MM.1S (cell line): ENCODE measurements around the gene MAP3K1.

Experiments
- DNase-seq: peaks from one replicate; pipeline ENCODE4 v3.0.0-alpha.2; 2015
- H2AFZ ChIP-seq: fragments of 300-600 bp; sonication (generic); 2 replicates; pipeline ENCODE4 v1.6.0; 2016; ENCODE audit warnings: antibody characterized with exemption, low read length
- H3F3A ChIP-seq: fragments of 300-600 bp; sonication (generic); 2 replicates; pipeline ENCODE4 v1.6.1; 2016; ENCODE audit warnings: mild to moderate bottlenecking, antibody characterized with exemption, low read length, moderate library complexity, mixed read lengths; ENCODE audit not compliant: insufficient read depth
- H3K27ac ChIP-seq: fragments of 300-600 bp; sonication (generic); 2 replicates; pipeline ENCODE4 v1.5.1; 2016; ENCODE audit warnings: mild to moderate bottlenecking, low read length
- H3K27me3 ChIP-seq: fragments of 300-600 bp; sonication (generic); replicated peaks from 2 replicates; pipeline ENCODE4 v1.6.0; 2016; ENCODE audit warnings: low read length; ENCODE audit not compliant: insufficient read depth
- H3K36me3 ChIP-seq: fragments of 300-600 bp; sonication (generic); replicated peaks from 2 replicates; pipeline ENCODE4 v1.6.1; 2016; ENCODE audit warnings: mild to moderate bottlenecking, low read length, mixed read lengths; ENCODE audit not compliant: insufficient read depth
- H3K4me1 ChIP-seq: fragments of 300-600 bp; sonication (generic); 2 replicates; pipeline ENCODE4 v1.6.1; 2016; ENCODE audit warnings: low read length, mixed read lengths
- H3K4me2 ChIP-seq: fragments of 300-600 bp; sonication (generic); 2 replicates; pipeline ENCODE4 v1.6.0; 2016; ENCODE audit warnings: low read depth, low read length
- H3K4me3 ChIP-seq: fragments of 300-600 bp; sonication (generic); 2 replicates; pipeline ENCODE4 v1.5.1; 2016; ENCODE audit warnings: low read length, mixed read lengths
- H3K79me2 ChIP-seq: fragments of 300-600 bp; sonication (generic); 2 replicates; pipeline ENCODE4 v1.6.1; 2016; ENCODE audit warnings: mixed run types, low read length, mixed read lengths
- H3K9ac ChIP-seq: fragments of 300-600 bp; sonication (generic); 2 replicates; pipeline ENCODE4 v1.6.1; 2016; ENCODE audit warnings: low read length, mixed read lengths
- H3K9me2 ChIP-seq: fragments of 300-600 bp; sonication (generic); replicated peaks from 2 replicates; pipeline ENCODE4 v1.6.1; 2016; ENCODE audit warnings: mild to moderate bottlenecking, low read length, mixed read lengths; ENCODE audit not compliant: insufficient read depth
- H3K9me3 ChIP-seq: fragments of 300-600 bp; sonication (generic); replicated peaks from 2 replicates; pipeline ENCODE4 v1.6.1; 2016; ENCODE audit warnings: mild to moderate bottlenecking, low read length, mixed read lengths; ENCODE audit not compliant: insufficient read depth
- H4K20me1 ChIP-seq: fragments of 300-600 bp; sonication (generic); 2 replicates; pipeline ENCODE4 v1.6.1; 2016; ENCODE audit warnings: mild to moderate bottlenecking, low read length, moderate library complexity, mixed read lengths; ENCODE audit not compliant: insufficient read depth
- EZH2 ChIP-seq: fragments of 300-600 bp; sonication (generic); optimal IDR thresholded peaks from 2 replicates; pipeline ENCODE3; 2017; ENCODE audit warnings: low read depth, mild to moderate bottlenecking, antibody characterized with exemption, low read length, mixed read lengths
- EZH2phosphoT487 ChIP-seq: fragments of 300-600 bp; sonication (generic); IDR thresholded peaks from 2 replicates; pipeline ENCODE4 v1.6.1; 2018; ENCODE audit warnings: antibody characterized with exemption, low read length
- TF ChIP-seq, protein P1 (sequence below): fragments of 300-600 bp; sonication (generic); IDR thresholded peaks from 2 replicates; pipeline ENCODE4 v1.5.1; 2016; ENCODE audit warnings: antibody characterized with exemption, low read length, mixed read lengths

The MAP3K1 gene

DNA sequence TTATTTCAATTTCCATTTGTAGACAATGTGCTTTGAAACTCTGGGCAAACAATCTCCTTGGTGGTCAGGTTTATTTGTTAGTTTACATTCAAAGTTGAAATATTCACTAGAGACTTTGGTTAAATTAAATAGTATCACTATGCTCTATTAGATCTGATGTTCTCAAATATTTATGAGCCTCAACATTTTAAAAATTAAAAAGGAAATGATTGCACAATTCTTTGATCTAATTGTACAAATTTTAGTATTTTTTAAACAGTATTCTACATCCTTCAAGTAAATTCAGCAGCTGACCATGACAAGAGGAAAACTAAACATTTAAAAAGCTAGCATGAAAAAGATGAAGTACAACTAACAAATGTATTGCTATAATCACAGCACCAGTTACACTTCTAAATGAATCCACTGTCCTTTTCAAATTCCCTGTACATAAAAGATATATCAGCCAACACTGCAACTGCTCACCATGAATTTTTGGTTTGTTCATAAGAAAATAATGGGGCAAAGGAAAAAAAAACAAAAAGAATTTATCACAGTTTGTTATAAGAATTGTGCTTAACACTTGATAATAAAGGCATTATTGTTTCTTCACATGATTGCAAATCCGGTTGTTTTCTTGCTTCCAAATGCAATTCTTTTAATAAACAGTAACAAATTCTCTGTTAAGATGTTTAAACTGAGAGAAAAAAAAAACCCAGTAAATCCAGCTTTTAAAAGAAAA is 104.8 kb downstream of the MAP3K1 start:
- Histone ChIP-seq H3K4me3 (no peak overlapping the region), H3K4me2 (no peak overlapping the region), H3K27me3 (no peaks in the 10 kb centered on the region), H3K27ac (no peak overlapping the region), H3K4me1 (no peaks in the 10 kb centered on the region), H3K9me2 (no peaks in the 10 kb centered on the region), H4K20me1 (no peaks in the 10 kb centered on the region), H3K79me2 (no peaks in the 10 kb centered on the region), H3F3A (no peaks in the 10 kb centered on the region), H3K9ac (no peak overlapping the region), H3K36me3 (no peaks in the 10 kb centered on the region), H3K9me3 (no peaks in the 10 kb centered on the region), H2AFZ (no peak overlapping the region)
- no peak for DNase-seq
- TF ChIP-seq, protein P1, sequence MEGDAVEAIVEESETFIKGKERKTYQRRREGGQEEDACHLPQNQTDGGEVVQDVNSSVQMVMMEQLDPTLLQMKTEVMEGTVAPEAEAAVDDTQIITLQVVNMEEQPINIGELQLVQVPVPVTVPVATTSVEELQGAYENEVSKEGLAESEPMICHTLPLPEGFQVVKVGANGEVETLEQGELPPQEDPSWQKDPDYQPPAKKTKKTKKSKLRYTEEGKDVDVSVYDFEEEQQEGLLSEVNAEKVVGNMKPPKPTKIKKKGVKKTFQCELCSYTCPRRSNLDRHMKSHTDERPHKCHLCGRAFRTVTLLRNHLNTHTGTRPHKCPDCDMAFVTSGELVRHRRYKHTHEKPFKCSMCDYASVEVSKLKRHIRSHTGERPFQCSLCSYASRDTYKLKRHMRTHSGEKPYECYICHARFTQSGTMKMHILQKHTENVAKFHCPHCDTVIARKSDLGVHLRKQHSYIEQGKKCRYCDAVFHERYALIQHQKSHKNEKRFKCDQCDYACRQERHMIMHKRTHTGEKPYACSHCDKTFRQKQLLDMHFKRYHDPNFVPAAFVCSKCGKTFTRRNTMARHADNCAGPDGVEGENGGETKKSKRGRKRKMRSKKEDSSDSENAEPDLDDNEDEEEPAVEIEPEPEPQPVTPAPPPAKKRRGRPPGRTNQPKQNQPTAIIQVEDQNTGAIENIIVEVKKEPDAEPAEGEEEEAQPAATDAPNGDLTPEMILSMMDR = no peak
- TF ChIP-seq EZH2 (no peak), EZH2phosphoT487 (no peak)

DNA sequence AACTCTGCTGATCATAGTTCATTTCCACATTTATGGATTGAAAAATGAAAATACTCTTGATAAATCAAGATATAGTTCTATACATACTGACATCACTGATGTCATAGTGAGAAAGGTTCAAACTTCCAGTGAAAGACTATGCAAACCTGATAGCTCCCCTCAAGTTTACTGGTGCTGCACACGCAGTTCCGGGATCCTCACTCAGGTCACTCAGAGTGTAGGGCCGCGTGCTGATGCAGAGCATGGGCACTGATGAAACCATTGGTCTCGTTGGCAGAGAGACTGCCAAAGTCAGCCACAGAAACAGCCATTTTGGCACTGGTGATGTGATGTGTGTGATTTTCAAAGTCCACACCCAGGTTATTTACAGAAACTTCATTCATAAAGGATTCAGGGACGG is 107.6 kb downstream of the MAP3K1 start:
- H3K4me3 ChIP-seq = no peak overlapping the region
- no peaks in the 10 kb centered on the region for H3K9me3 ChIP-seq
- DNase-seq = no peak
- no peak overlapping the region for H3K9ac ChIP-seq
- no peaks in the 10 kb centered on the region for H3K27me3 ChIP-seq
- no peaks in the 10 kb centered on the region for H4K20me1 ChIP-seq
- H3K9me2 ChIP-seq = no peaks in the 10 kb centered on the region
- TF ChIP-seq EZH2phosphoT487 (no peak), EZH2 (no peak)
- TF ChIP-seq, protein P1 = no peak
- H3K79me2 ChIP-seq = no peaks in the 10 kb centered on the region
- H3K4me1 ChIP-seq = no peaks in the 10 kb centered on the region
- no peak overlapping the region for H3K4me2 ChIP-seq
- H3F3A ChIP-seq = no peaks in the 10 kb centered on the region
- H3K36me3 ChIP-seq = no peaks in the 10 kb centered on the region
- H2AFZ ChIP-seq = no peak overlapping the region
- no peak overlapping the region for H3K27ac ChIP-seq

DNA sequence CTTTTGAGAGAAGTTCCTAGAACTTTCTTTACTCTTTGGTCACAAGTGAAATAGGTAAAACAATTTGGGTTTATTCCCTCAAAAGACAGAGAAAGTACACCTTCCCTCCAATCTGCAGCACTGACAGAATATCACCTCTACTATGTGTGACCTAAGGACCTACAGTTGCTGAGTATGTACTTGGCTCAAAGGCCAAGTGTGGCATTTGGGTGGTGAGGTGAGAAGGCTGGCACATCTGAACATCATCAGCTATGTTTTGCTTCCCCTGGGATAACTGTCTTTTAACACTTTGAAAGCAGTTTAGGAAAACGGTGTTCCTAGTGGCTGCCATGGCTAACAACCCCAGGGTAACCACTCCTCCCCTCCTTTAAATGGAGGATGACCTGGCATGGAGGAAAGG is 119.0 kb downstream of the MAP3K1 start:
- H3K9ac ChIP-seq = no peak overlapping the region
- H3F3A ChIP-seq = peaks cover 7% of the 10 kb centered on the region
- peaks cover 21% of the 10 kb centered on the region for H3K36me3 ChIP-seq

More for the DNA sequence above, 119.0 kb downstream of the MAP3K1 start:
- H3K9me3 ChIP-seq = no peaks in the 10 kb centered on the region
- no peak overlapping the region for H3K27ac ChIP-seq
- no peaks in the 10 kb centered on the region for H4K20me1 ChIP-seq
- peaks cover 12% of the 10 kb centered on the region for H3K79me2 ChIP-seq
- no peak for DNase-seq
- H3K4me2 ChIP-seq = no peak overlapping the region
- no peak overlapping the region for H2AFZ ChIP-seq
- no peak overlapping the region for H3K4me3 ChIP-seq
- H3K27me3 ChIP-seq = no peaks in the 10 kb centered on the region
- H3K9me2 ChIP-seq = no peaks in the 10 kb centered on the region
- peaks cover 12% of the 10 kb centered on the region for H3K4me1 ChIP-seq
- TF ChIP-seq EZH2phosphoT487 = no peak
- TF ChIP-seq, protein P1 = no peak
- TF ChIP-seq EZH2 = no peak
